GM21825 (cell line): ENCODE results near the gene FAM98B.

Experiments used
- ATAC-seq: cut with Tn5 transposase; IDR thresholded peaks from one replicate; pipeline ENCODE4 v1.9.1; 2021; ENCODE audit warnings: mild to moderate bottlenecking, moderate library complexity; ENCODE audit not compliant: unreplicated experiment

The FAM98B gene

DNA sequence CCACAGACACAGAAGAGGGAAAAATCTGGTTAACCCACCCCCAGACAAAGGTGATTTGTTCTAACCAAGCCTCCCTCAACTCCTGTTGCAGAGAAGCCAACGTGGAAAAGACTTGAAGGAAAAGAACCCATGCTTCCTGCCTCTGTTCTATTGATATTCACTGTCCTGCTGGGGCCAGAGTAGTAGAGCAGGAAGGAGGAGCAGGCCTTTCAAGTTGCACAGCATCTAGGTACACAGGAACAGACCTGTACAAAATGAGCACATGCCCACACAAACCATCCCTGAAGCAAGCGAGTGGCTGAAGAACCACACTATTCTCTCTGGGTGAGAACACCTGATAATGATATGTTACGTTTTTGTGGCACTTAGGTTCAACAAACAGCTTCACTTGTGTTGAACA, 80.8 kb downstream of the FAM98B start:
- ATAC-seq: no peak

DNA sequence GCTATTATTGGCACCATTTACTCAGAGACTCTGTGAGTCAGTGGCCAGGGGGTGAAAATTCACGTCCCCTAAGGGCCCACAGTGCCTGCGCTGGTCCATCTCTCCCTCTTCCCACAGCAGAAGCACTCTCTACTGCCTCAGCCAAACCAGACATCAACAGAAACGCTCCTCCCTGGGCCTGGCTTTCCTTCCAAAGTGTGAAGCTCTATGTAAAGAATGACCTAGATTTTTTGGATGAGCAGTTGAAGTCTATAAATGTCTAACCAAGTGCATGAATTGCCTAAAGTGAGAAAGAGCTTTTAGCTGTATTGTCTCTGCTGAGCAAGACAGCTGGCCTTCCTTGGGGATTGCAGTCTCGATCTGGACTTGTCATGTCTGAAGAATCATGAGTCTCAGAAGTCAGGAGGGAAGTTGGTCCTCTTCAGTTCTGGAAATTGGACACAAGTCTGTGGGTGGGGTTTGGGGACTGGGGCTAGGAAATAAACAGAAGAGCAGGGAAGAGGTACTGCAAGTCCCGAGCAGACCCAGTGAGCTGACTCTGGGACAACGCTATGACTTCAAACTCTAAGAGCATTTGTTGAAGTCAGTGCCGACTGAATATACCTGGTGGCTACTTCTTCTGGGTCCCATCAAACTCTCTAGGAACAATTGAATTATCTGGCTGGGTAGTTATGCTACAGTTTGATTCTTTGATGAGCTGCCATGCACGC, 81.7 kb downstream of the FAM98B start:
- ATAC-seq: no peak

DNA sequence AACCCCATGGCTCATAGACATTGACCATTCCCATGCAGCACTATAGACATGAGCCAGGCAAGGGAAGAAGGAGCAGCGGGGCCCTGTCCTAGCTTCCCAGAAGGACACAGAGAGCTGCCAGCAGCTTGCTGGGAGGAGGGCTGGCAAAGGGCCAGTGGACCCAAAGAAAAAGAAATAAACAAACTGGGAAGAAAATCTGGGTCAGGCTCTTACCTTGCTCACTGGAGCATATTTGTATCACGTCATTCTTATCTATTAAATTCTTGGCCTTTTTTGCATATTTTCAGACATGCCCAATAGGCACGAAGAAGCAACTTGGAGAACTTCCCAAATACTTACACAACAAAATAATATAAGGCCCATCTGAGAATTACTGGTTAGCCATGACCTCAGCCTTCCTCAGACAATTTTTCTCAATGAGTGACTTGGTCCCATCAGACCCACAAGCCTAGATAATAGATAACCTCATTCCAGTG, 82.3 kb downstream of the FAM98B start:
- no peak for ATAC-seq
